OCI-LY7 (cell line): ENCODE measurements around the gene SLC48A1. TPM values are rescaled to one million over a fixed set of nuclear protein-coding genes. Genes with fewer than 3 reads are reported as not detected.

ENCODE experiments used
- BruUV-seq: library from RNA; stranded (reverse); fragments of 400-500 nt; replicated peaks from 2 replicates; lab custom pipeline; 2021; lab: Mats Ljungman, UMichigan
- CTCF ChIA-PET: fragments of 300-600 bp; sonication (Branson Sonifier 250); formaldehyde crosslinking; loops from one replicate; lab custom pipeline; 2022; ENCODE audit warnings: antibody characterized with exemption; ENCODE audit not compliant: unreplicated experiment; lab: Charles Lee
- POLR2A ChIA-PET: fragments of 300-600 bp; sonication (Branson Sonifier 250); formaldehyde crosslinking; loops from one replicate; lab custom pipeline; 2022; ENCODE audit warnings: antibody characterized with exemption; lab: Charles Lee
- DNase-seq: peaks from one replicate; pipeline ENCODE4 v3.0.0-alpha.2; 2015; ENCODE audit warnings: low spot score
- H2AFZ ChIP-seq: fragments of 200-600 bp; sonication (generic), shearing (Covaris generic); 2 replicates; pipeline ENCODE4 v1.6.1; 2014; ENCODE audit warnings: mild to moderate bottlenecking, antibody characterized with exemption, low read length, moderate library complexity
- H3K27ac ChIP-seq: fragments of 200-600 bp; sonication (generic); 2 replicates; pipeline ENCODE4 v1.5.1; 2014; ENCODE audit warnings: mixed run types, low read depth, mild to moderate bottlenecking, moderate library complexity, low read length, inconsistent platforms; ENCODE audit not compliant: poor library complexity, severe bottlenecking
- H3K36me3 ChIP-seq: fragments of 200-600 bp; sonication (generic); 2 replicates; pipeline ENCODE4 v1.6.1; 2014; ENCODE audit warnings: mild to moderate bottlenecking, antibody characterized with exemption, low read length, moderate library complexity, mixed read lengths; ENCODE audit not compliant: insufficient read depth
- H3K4me1 ChIP-seq: fragments of 200-600 bp; sonication (generic); 2 replicates; pipeline ENCODE4 v1.5.1; 2014; ENCODE audit warnings: mild to moderate bottlenecking, low read length; ENCODE audit not compliant: insufficient read depth, poor library complexity, severe bottlenecking
- H3K4me2 ChIP-seq: fragments of 200-600 bp; sonication (generic); 2 replicates; pipeline ENCODE4 v1.6.1; 2014; ENCODE audit warnings: mild to moderate bottlenecking, low read length
- H3K4me3 ChIP-seq: fragments of 200-600 bp; sonication (generic); 2 replicates; pipeline ENCODE4 v1.5.1; 2014; ENCODE audit warnings: mild to moderate bottlenecking, low read depth, low read length; ENCODE audit not compliant: poor library complexity, severe bottlenecking
- H3K79me2 ChIP-seq: fragments of 200-600 bp; sonication (generic); 2 replicates; pipeline ENCODE4 v1.6.1; 2016; ENCODE audit warnings: low read depth, mild to moderate bottlenecking, low read length, moderate library complexity, mixed read lengths; ENCODE audit not compliant: insufficient read depth
- H3K9me2 ChIP-seq: fragments of 200-600 bp; sonication (generic); 2 replicates; pipeline ENCODE4 v1.6.1; 2016; ENCODE audit warnings: mild to moderate bottlenecking, low read length, mixed read lengths; ENCODE audit not compliant: insufficient read depth
- H3K9me3 ChIP-seq: fragments of 200-600 bp; sonication (generic); 2 replicates; pipeline ENCODE4 v1.6.1; 2014; ENCODE audit warnings: mild to moderate bottlenecking, mixed run types, low read length, mixed read lengths
- H4K20me1 ChIP-seq: fragments of 200-600 bp; sonication (generic); 2 replicates; pipeline ENCODE4 v1.6.1; 2014; ENCODE audit warnings: mild to moderate bottlenecking, antibody characterized with exemption, low read length, moderate library complexity, mixed read lengths; ENCODE audit not compliant: insufficient read depth
- CTCF ChIP-seq: fragments of 200-600 bp; sonication (generic); conservative IDR thresholded peaks from 2 replicates; pipeline ENCODE4 v1.5.1; 2014; ENCODE audit warnings: mild to moderate bottlenecking, antibody characterized with exemption, low read length, moderate library complexity, mixed read lengths
- EZH2phosphoT487 ChIP-seq: fragments of 200-600 bp; sonication (generic); IDR thresholded peaks from 2 replicates; pipeline ENCODE4 v1.6.1; 2018; ENCODE audit warnings: low read depth, borderline replicate concordance, mild to moderate bottlenecking, mixed run types, antibody characterized with exemption, low read length, moderate library complexity, mixed read lengths
- intact Hi-C: fragments of 100-400 bp; cut with micrococcal nuclease; formaldehyde crosslinking; loops from one replicate; pipeline ENCODE4 v1.10.0; 2022; ENCODE audit not compliant: unreplicated experiment
- total RNA-seq, 2 experiments: library from RNA; depleted of rRNA in 1 of 2; stranded (reverse); fragments of >200 nt in 1 of 2; shearing (Covaris generic) in 1 of 2; gene quantifications; 2 replicates each; pipeline ENCODE4 v1.2.3, GENCODE V29; 2014 to 2022

The SLC48A1 gene
- total RNA-seq, 2 experiments from 2014 or later: 9.6 to 12.0 TPM

- no peaks in the 10 kb centered on the region for H3K79me2 ChIP-seq
- DNase-seq: no peak
- peaks cover 50% of the 10 kb centered on the region for H3K4me1 ChIP-seq
- H4K20me1 ChIP-seq: no peaks in the 10 kb centered on the region
- TF ChIP-seq CTCF: no peak
- no peak for TF ChIP-seq EZH2phosphoT487
- H3K4me3 ChIP-seq: no peak overlapping the region
- ChIA-PET POLR2A (interaction anchor here (1.3 kb wide), 1 partner anchor 14 kb away, joined by 3 read pairs; no protein-coding TSS in a partner anchor), CTCF (no interaction called here)
- H3K4me2 ChIP-seq: no peak overlapping the region
- intact Hi-C loops: no loop called here
- no peaks in the 10 kb centered on the region for H3K9me2 ChIP-seq
- BruUV-seq: no TSS peak
- H2AFZ ChIP-seq: no peak overlapping the region
- no peak overlapping the region for H3K27ac ChIP-seq
- H3K9me3 ChIP-seq: no peaks in the 10 kb centered on the region
- no peaks in the 10 kb centered on the region for H3K36me3 ChIP-seq
Measured at GRCh38 chr12:47752552-47752951, 20.5 kb upstream of the SLC48A1 start.

GRCh38 chr12:47753021-47754001 lies 19.7 kb upstream of the SLC48A1 start:
- Histone ChIP-seq H3K9me3 (no peaks in the 10 kb centered on the region), H3K4me3 (no peak overlapping the region), H3K27ac (no peak overlapping the region), H3K9me2 (no peaks in the 10 kb centered on the region), H2AFZ (no peak overlapping the region), H3K79me2 (no peaks in the 10 kb centered on the region), H3K36me3 (no peaks in the 10 kb centered on the region), H4K20me1 (no peaks in the 10 kb centered on the region), H3K4me2 (peak overlapping the region; percentile 16; the same call in 1 of the 2 replicates), H3K4me1 (peaks cover 47% of the 10 kb centered on the region)
- intact Hi-C loops: no loop called here
- POLR2A ChIA-PET: interaction anchor here (6.7 kb wide), 1 partner anchor 12 kb away, joined by 44 read pairs; no protein-coding TSS in a partner anchor
- TF ChIP-seq CTCF (no peak), EZH2phosphoT487 (no peak)
- no TSS peak for BruUV-seq
- CTCF ChIA-PET: no interaction called here
- DNase-seq: no peak
